22Rv1 (cell line): ENCODE measurements around the gene BMS1.

Experiments
- CTCF ChIP-seq: fragments of 450-650 bp; IDR thresholded peaks from 2 replicates; pipeline ENCODE4 v1.5.1; 2017; ENCODE audit warnings: mild to moderate bottlenecking
- ZFX ChIP-seq: fragments of 450-650 bp; IDR thresholded peaks from 2 replicates; pipeline ENCODE4 v1.6.1; 2017; ENCODE audit warnings: antibody characterized with exemption, borderline replicate concordance

GRCh38 chr10:42801135-42801534, 18.5 kb downstream of the BMS1 start:
- no peak for TF ChIP-seq CTCF
- no peak for TF ChIP-seq ZFX
